HEK293T (cell line): ENCODE results near the gene GANC.

ENCODE experiments used
- CTCF ChIA-PET: fragments of 350-600 bp; formaldehyde crosslinking; extraction: SDS; loops from one replicate; lab custom pipeline; 2021; ENCODE audit warnings: antibody characterized with exemption, inconsistent platforms; lab: Yijun Ruan, JAX
- POLR2A ChIA-PET: fragments of 350-600 bp; formaldehyde crosslinking; extraction: SDS; loops from one replicate; lab custom pipeline; 2020; ENCODE audit warnings: antibody characterized with exemption, inconsistent platforms; lab: Yijun Ruan, JAX
- DNase-seq: peaks from one replicate; pipeline ENCODE4 v3.0.0; 2012; ENCODE audit warnings: mixed read lengths; ENCODE audit errors: extremely low spot score
- ARNT ChIP-seq: fragments of 450-650 bp; IDR thresholded peaks from 2 replicates; pipeline ENCODE4 v1.6.1; 2017; ENCODE audit warnings: mild to moderate bottlenecking
- BHLHE40 ChIP-seq: fragments of 450-650 bp; IDR thresholded peaks from 2 replicates; pipeline ENCODE4 v1.6.1; 2016; ENCODE audit warnings: mild to moderate bottlenecking, moderate library complexity, borderline replicate concordance
- CTBP1 ChIP-seq: fragments of 450-650 bp; IDR thresholded peaks from 2 replicates; pipeline ENCODE4 v1.6.1; 2016; ENCODE audit warnings: borderline replicate concordance
- ELF4 ChIP-seq: fragments of 450-650 bp; IDR thresholded peaks from 2 replicates; pipeline ENCODE4 v1.6.1; 2017; ENCODE audit warnings: antibody characterized with exemption
- FOXA1 ChIP-seq: fragments of 450-650 bp; IDR thresholded peaks from 2 replicates; pipeline ENCODE4 v1.6.1; 2016; ENCODE audit warnings: mild to moderate bottlenecking
- FOXK2 ChIP-seq: fragments of 450-650 bp; IDR thresholded peaks from 2 replicates; pipeline ENCODE4 v1.6.1; 2016; ENCODE audit warnings: mild to moderate bottlenecking
- FOXM1 ChIP-seq: fragments of 450-650 bp; IDR thresholded peaks from 2 replicates; pipeline ENCODE4 v1.6.1; 2017; ENCODE audit warnings: mild to moderate bottlenecking, borderline replicate concordance
- HDGF ChIP-seq: fragments of 450-650 bp; IDR thresholded peaks from 2 replicates; pipeline ENCODE4 v1.6.1; 2017; ENCODE audit warnings: antibody characterized with exemption, borderline replicate concordance
- L3MBTL2 ChIP-seq: fragments of 450-650 bp; conservative IDR thresholded peaks from 2 replicates; pipeline ENCODE4 v1.6.1; 2016; ENCODE audit warnings: mild to moderate bottlenecking
- LEF1 ChIP-seq: fragments of 450-650 bp; IDR thresholded peaks from 2 replicates; pipeline ENCODE4 v1.6.1; 2017; ENCODE audit warnings: mild to moderate bottlenecking, borderline replicate concordance
- NFRKB ChIP-seq: fragments of 450-650 bp; IDR thresholded peaks from 2 replicates; pipeline ENCODE4 v1.6.1; 2016; ENCODE audit warnings: mild to moderate bottlenecking, moderate library complexity
- SP1 ChIP-seq: fragments of 450-650 bp; IDR thresholded peaks from 2 replicates; pipeline ENCODE4 v1.6.1; 2017
- SUZ12 ChIP-seq: fragments of 450-650 bp; IDR thresholded peaks from 2 replicates; pipeline ENCODE4 v1.6.1; 2016; ENCODE audit warnings: mild to moderate bottlenecking
- TARDBP ChIP-seq: fragments of 450-650 bp; IDR thresholded peaks from 2 replicates; pipeline ENCODE4 v1.6.1; 2016
- ZNF384 ChIP-seq: fragments of 450-650 bp; IDR thresholded peaks from 2 replicates; pipeline ENCODE4 v1.6.1; 2016
- TF ChIP-seq, protein P1 (sequence below): fragments of 450-650 bp; IDR thresholded peaks from 2 replicates; pipeline ENCODE4 v1.6.1; 2016

Gene GANC

DNA sequence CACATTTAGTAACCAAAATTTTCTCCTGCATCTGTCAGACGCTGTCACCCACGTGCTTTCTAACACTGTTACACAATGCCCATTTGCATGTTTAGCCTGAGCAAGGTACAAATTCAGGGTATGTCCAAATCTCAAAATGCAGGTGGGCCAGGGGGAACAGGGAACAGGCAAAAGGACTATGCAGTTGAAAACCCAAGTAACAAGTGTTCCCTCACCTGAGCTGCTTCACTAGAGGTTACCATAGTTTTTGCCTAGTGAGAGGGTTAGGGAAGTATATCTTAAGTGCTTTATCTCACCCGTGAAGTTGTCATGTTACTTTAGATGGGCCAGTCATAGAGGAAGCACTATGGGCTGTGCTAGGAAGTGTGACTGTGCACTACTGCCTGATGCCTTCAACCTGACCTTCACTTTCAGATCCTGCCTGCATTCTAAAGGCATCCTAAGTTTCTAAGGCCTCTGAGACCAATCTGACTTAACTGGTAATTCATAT, 6.3 kb downstream of the GANC start:
- CTCF ChIA-PET: no interaction called here

DNA sequence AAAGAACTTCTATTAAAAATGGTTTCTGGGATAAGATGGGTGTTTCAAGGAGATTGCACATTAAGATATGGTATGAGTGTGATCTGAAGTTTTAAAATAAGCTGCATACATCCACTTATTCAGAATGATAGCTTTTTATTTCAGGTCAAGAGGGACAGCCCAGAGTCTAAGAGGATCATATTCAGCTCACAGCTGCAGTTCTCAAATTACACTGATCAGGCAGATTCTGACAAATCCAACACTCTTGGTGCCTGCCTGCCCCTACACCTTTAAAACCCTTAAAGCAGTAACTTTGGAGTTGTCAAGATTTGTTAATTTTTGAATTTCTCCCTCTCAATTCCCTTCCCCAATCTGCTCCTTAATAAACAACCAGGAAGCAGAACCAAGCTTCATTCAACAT, 9.3 kb downstream of the GANC start:
- no peak for TF ChIP-seq HDGF
- TF ChIP-seq SP1: no peak
- TF ChIP-seq FOXA1: no peak
- no peak for TF ChIP-seq FOXK2
- no peak for TF ChIP-seq FOXM1
- TF ChIP-seq LEF1: no peak
- no peak for TF ChIP-seq L3MBTL2
- TF ChIP-seq ZNF384: no peak
- no peak for TF ChIP-seq NFRKB
- TF ChIP-seq ELF4: no peak
- TF ChIP-seq, protein P1, sequence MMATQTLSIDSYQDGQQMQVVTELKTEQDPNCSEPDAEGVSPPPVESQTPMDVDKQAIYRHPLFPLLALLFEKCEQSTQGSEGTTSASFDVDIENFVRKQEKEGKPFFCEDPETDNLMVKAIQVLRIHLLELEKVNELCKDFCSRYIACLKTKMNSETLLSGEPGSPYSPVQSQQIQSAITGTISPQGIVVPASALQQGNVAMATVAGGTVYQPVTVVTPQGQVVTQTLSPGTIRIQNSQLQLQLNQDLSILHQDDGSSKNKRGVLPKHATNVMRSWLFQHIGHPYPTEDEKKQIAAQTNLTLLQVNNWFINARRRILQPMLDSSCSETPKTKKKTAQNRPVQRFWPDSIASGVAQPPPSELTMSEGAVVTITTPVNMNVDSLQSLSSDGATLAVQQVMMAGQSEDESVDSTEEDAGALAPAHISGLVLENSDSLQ: no peak
- TF ChIP-seq CTBP1: no peak
- no peak for TF ChIP-seq ARNT
- no peak for TF ChIP-seq SUZ12
- CTCF ChIA-PET: no interaction called here

More for the DNA sequence above, 6.3 kb downstream of the GANC start:
- no peak for DNase-seq
- TF ChIP-seq CTBP1 (no peak), BHLHE40 (no peak), NFRKB (no peak)
- POLR2A ChIA-PET: no interaction called here

DNA sequence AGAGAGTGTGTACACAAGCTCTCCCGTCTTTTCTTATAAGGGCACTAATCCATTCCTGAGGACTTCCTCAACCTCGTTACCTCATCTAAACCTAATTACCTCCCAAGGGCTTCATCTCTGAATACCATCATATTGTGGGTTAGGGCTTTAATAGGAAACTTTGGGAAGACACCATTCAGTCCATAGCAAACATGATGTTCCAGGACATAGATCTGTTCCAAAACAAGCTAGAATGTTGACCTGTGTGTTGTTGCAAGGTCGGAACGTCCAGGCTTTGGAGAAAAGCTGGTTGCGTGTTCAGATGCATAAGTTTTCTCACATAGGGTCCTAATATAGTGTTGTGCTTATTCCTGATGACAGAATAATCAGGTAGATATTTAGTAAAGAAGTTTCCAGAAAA, 9.9 kb downstream of the GANC start:
- POLR2A ChIA-PET: interaction anchor here (1.8 to 3.0 kb wide), 2 partner anchors 8 to 10 kb away, joined by 5 to 20 read pairs; partner anchors contain the start of genes GANC and TMEM87A

More for the DNA sequence above, 9.3 kb downstream of the GANC start:
- DNase-seq: no peak
- POLR2A ChIA-PET: interaction anchor here (1.8 to 3.0 kb wide), 2 partner anchors 8 to 9 kb away, joined by 5 to 20 read pairs; partner anchors contain the start of genes GANC and TMEM87A

DNA sequence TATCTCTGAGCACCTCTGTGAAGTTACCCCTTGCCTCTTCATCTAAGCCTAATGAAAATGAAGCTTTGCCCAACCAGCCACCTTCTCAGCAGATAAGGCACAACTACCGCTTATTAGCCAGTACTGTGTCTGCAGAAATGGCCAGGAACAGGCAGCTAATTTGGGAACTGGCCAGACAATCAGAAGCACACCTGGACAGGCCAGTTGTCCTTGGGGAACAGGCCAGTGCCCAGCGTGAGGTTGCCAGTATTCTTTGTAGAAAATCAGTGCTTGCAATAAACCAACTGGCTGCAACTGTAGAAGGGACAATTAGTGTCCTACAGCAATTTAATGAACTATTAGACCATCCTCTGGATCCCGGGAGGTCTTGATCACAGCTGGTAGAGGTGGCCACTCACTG, 10.7 kb downstream of the GANC start:
- DNase-seq: no peak
- CTCF ChIA-PET: no interaction called here
- TF ChIP-seq CTBP1: no peak
- TF ChIP-seq FOXK2: no peak
- no peak for TF ChIP-seq SUZ12
- no peak for TF ChIP-seq LEF1
- no peak for TF ChIP-seq ELF4
- no peak for TF ChIP-seq ARNT
- TF ChIP-seq FOXA1: no peak
- no peak for TF ChIP-seq HDGF
- no peak for TF ChIP-seq NFRKB
- TF ChIP-seq SP1: no peak
- TF ChIP-seq ZNF384: no peak
- TF ChIP-seq L3MBTL2: no peak
- POLR2A ChIA-PET: interaction anchor here (1.8 to 3.0 kb wide), 2 partner anchors 9 to 11 kb away, joined by 5 to 20 read pairs; partner anchors contain the start of genes GANC and TMEM87A

More for the DNA sequence above, 9.9 kb downstream of the GANC start:
- CTCF ChIA-PET: no interaction called here
- TF ChIP-seq, protein P1: no peak
- TF ChIP-seq NFRKB (no peak), SUZ12 (no peak), LEF1 (no peak), BHLHE40 (no peak), CTBP1 (no peak), ARNT (no peak), FOXK2 (no peak), FOXA1 (no peak)
- DNase-seq: no peak

DNA sequence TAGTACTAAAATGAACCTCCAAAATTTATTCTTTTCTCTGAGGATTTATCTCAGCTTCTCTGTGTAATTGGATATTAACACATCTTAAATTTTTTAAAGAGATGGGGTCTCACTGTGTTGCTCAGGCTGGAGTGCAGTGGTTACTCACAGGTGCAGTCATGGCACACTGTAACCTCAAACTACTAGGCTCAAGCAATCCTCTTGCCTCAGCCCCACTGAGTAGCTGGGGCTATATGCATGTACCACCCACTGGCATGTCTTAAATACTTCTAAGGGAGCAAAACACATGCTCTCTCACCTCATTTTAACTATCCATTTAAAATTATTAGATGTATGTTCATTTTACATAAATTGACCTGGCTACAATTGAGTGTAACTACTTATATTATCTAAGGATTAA, 11.6 kb downstream of the GANC start:
- no peak for DNase-seq
- CTCF ChIA-PET: no interaction called here
- no peak for TF ChIP-seq SP1
- no peak for TF ChIP-seq LEF1
- TF ChIP-seq, protein P1: no peak
- no peak for TF ChIP-seq NFRKB
- no peak for TF ChIP-seq TARDBP
- no peak for TF ChIP-seq FOXM1
- TF ChIP-seq ZNF384: no peak
- no peak for TF ChIP-seq L3MBTL2
- TF ChIP-seq ELF4: no peak
- TF ChIP-seq BHLHE40: no peak
- TF ChIP-seq CTBP1: no peak
- TF ChIP-seq SUZ12: no peak
- no peak for TF ChIP-seq HDGF
- no peak for TF ChIP-seq ARNT
- no peak for TF ChIP-seq FOXA1
- no peak for TF ChIP-seq FOXK2
- POLR2A ChIA-PET: no interaction called here

DNA sequence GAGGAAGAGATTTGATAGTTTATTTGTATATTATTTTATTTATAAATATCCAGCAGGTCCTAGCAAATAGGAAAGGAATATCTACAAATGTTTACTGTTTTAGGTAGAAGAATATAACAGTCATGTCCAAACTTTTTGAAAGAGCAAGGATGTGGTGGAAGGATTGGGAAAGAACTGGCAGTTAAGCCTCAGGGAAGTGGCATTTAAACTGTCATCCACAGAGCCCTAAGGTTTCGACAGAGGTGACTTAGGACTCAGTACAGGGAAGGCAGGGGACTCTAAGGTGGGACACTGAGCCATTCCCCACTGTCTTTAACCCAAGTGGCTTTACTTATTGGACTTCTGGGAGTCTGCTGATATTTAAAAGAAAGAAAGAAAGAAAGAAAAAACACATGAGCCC, 12.0 kb downstream of the GANC start:
- no peak for DNase-seq
- ChIA-PET CTCF (no interaction called here), POLR2A (no interaction called here)
- TF ChIP-seq CTBP1: no peak
- TF ChIP-seq ZNF384: no peak
- TF ChIP-seq NFRKB: no peak
- TF ChIP-seq HDGF: no peak
- no peak for TF ChIP-seq FOXM1
- no peak for TF ChIP-seq SP1
- no peak for TF ChIP-seq ARNT
- TF ChIP-seq TARDBP: no peak

DNA sequence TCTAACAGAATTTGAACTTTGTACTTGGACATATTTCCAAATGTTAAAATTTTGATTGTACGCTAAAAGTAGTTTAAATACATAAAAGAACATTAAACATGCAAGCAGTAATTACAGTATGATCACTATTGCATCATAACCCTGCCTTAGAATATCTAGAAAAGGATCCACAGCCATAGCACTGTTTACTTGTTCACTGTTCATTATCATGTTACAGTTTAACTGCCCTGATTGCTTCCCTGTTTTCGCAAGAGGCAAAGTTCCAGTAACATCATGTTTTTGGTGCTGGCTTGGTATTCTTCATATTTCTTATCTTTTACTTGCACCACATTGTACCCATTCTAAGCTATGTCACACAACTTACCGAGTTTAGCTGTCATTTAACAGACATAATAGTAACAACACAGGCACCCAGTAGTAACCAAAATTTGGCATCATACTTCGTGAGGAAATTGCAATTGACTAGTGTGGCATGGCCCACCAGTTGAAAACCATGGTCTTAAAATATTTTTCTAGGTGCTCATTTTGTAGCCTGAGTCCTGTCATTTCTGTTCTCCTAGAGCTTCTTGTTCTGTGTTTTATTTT, 13.5 kb downstream of the GANC start:
- ChIA-PET CTCF (no interaction called here), POLR2A (no interaction called here)
- no peak for DNase-seq
- TF ChIP-seq CTBP1 (no peak), FOXM1 (no peak), FOXK2 (no peak), BHLHE40 (no peak), L3MBTL2 (no peak), ARNT (no peak), NFRKB (no peak)
